HepG2 (cell line): Measurements from ENCODE around the gene RABIF. TPM values are rescaled to one million over a fixed set of nuclear protein-coding genes. Genes with fewer than 3 reads are reported as not detected.

Experiments used
- ATAC-seq: fragments of 200-7000 bp; cut with Tn5 transposase; 3 replicates; pipeline ENCODE4 v1.9.1; 2020; ENCODE audit warnings: mild to moderate bottlenecking, moderate library complexity
- BruUV-seq: library from RNA; stranded (reverse); fragments of 400-500 nt; replicated peaks from 2 replicates; lab custom pipeline; 2021; lab: Mats Ljungman, UMichigan
- CTCF ChIA-PET: fragments of 300-600 bp; formaldehyde crosslinking; extraction: SDS; loops from one replicate; lab custom pipeline; 2021; ENCODE audit warnings: low total read pairs, inconsistent platforms, low intra/inter-chr PET ratio; lab: Yijun Ruan, JAX
- POLR2A ChIA-PET: fragments of 350-600 bp; sonication (Branson Sonifier 250); formaldehyde crosslinking; loops from one replicate; lab custom pipeline; 2020; ENCODE audit warnings: antibody characterized with exemption, inconsistent platforms; lab: Yijun Ruan, JAX
- DNase-seq: peaks from one replicate; pipeline ENCODE4 v3.0.0-alpha.2; 2015; ENCODE audit warnings: low spot score
- FAIRE-seq: peaks from 3 replicates; lab custom pipeline; 2011; peaks lifted over from hg19 to GRCh38; lab: Jason Lieb, UNC
- H2AFZ ChIP-seq: one replicate; pipeline ENCODE4 v1.6.1; 2011; ENCODE audit warnings: low read length, inconsistent platforms
- H3K27ac ChIP-seq: fragments of 300-600 bp; 3 replicates; pipeline ENCODE4 v1.8.0; 2011; ENCODE audit warnings: mixed run types, mild to moderate bottlenecking, mixed read lengths, low read length, inconsistent platforms; ENCODE audit not compliant: insufficient read depth; ENCODE audit errors: extremely low read length
- H3K27me3 ChIP-seq, 2 experiments: fragments of 200-600 bp in 1 of 2; 2 replicates in 1 of 2; 3 replicates in 1 of 2; pipeline versions ENCODE4 v1.6.0 to v1.8.0; 2011; ENCODE audit warnings: low read length in 2 of 2, mild to moderate bottlenecking in 2 of 2, moderate library complexity in 2 of 2, inconsistent platforms in 1 of 2; ENCODE audit not compliant: insufficient read depth in 2 of 2, control insufficient read depth in 1 of 2
- H3K36me3 ChIP-seq, 2 experiments: fragments of 200-600 bp in 1 of 2; replicated peaks in 1 of 2; 2 replicates in 1 of 2; 3 replicates in 1 of 2; pipeline versions ENCODE4 v1.5.1 to v1.8.0; 2011; ENCODE audit warnings: low read length in 2 of 2, inconsistent platforms in 1 of 2; ENCODE audit not compliant: insufficient read depth in 2 of 2, control insufficient read depth in 1 of 2
- H3K4me1 ChIP-seq: 2 replicates; pipeline ENCODE4 v1.5.1; 2012; ENCODE audit warnings: low read length, inconsistent platforms; ENCODE audit not compliant: insufficient read depth
- H3K4me2 ChIP-seq: 2 replicates; pipeline ENCODE4 v1.6.0; 2011; ENCODE audit warnings: low read depth, low read length, inconsistent platforms
- H3K4me3 ChIP-seq, 3 experiments: fragments of 200-600 bp in 1 of 3; sonication (generic), shearing (Covaris generic) in 1 of 3; replicated peaks in 1 of 3; 2 replicates each; pipeline ENCODE4 v1.5.1; 2011 to 2016; ENCODE audit warnings: low read length in 3 of 3, inconsistent platforms in 2 of 3, low read depth in 2 of 3, mild to moderate bottlenecking in 2 of 3, control low read depth in 1 of 3, mixed read lengths in 1 of 3; ENCODE audit not compliant: insufficient read depth in 1 of 3
- H3K79me2 ChIP-seq: one replicate; pipeline ENCODE4 v1.6.1; 2011; ENCODE audit warnings: low read length, inconsistent platforms; ENCODE audit not compliant: insufficient read depth
- H3K9ac ChIP-seq: 2 replicates; pipeline ENCODE4 v1.6.0; 2011; ENCODE audit warnings: mild to moderate bottlenecking, low read depth, low read length, inconsistent platforms; ENCODE audit not compliant: insufficient read depth
- H3K9me3 ChIP-seq: 2 replicates; pipeline ENCODE4 v1.5.1; 2012; ENCODE audit warnings: mild to moderate bottlenecking, low read length
- H4K20me1 ChIP-seq: 2 replicates; pipeline ENCODE4 v1.6.0; 2011; ENCODE audit warnings: inconsistent platforms, mild to moderate bottlenecking, low read length, moderate library complexity; ENCODE audit not compliant: insufficient read depth
- GMEB2 ChIP-seq: IDR thresholded peaks from 2 replicates; pipeline ENCODE4 v1.6.1; 2016; ENCODE audit warnings: missing biosample characterization, missing genetic modification reagents, low read depth
- IKZF1 ChIP-seq: fragments of 450-650 bp; IDR thresholded peaks from 2 replicates; pipeline ENCODE4 v1.7.1; 2016
- KLF16 ChIP-seq, 2 experiments: sonication (generic) in 1 of 2; formaldehyde crosslinking in 1 of 2; IDR thresholded peaks; 2 replicates each; pipeline versions ENCODE4 v1.6.1 to v1.8.0; 2016 to 2023; ENCODE audit warnings: missing genetic modification reagents in 2 of 2, missing compliant biosample characterization in 1 of 2
- NFIC ChIP-seq: IDR thresholded peaks from 2 replicates; pipeline ENCODE4 v1.6.1; 2012; ENCODE audit warnings: mild to moderate bottlenecking, low read length, inconsistent platforms
- NR1H2 ChIP-seq: sonication (generic); formaldehyde crosslinking; IDR thresholded peaks from 2 replicates; pipeline ENCODE4 v1.8.1; 2022; ENCODE audit warnings: low read depth, missing genetic modification reagents, borderline replicate concordance
- RBM22 ChIP-seq: fragments of 200-400 bp; formaldehyde crosslinking; optimal IDR thresholded peaks from 2 replicates; pipeline ENCODE3; 2017; ENCODE audit warnings: mild to moderate bottlenecking, low read length, moderate library complexity
- SNRNP70 ChIP-seq: fragments of 200-400 bp; formaldehyde crosslinking; IDR thresholded peaks from 2 replicates; pipeline ENCODE4 v1.6.1; 2017; ENCODE audit warnings: mild to moderate bottlenecking, low read depth, low read length, moderate library complexity
- TMF1 ChIP-seq: sonication (generic); formaldehyde crosslinking; IDR thresholded peaks from 2 replicates; pipeline ENCODE4 v1.8.1; 2022; ENCODE audit warnings: low read depth, missing genetic modification reagents
- ZNF101 ChIP-seq: sonication (generic); formaldehyde crosslinking; IDR thresholded peaks from 2 replicates; pipeline ENCODE4 v1.4.0; 2020; ENCODE audit warnings: mild to moderate bottlenecking, low read depth, missing genetic modification reagents, borderline replicate concordance
- ZNF333 ChIP-seq: sonication (generic); formaldehyde crosslinking; IDR thresholded peaks from 2 replicates; pipeline ENCODE4 v1.4.0; 2020; ENCODE audit warnings: mild to moderate bottlenecking, missing genetic modification reagents, borderline replicate concordance
- ZNF644 ChIP-seq: IDR thresholded peaks from 2 replicates; pipeline ENCODE4 v1.6.1; 2016; ENCODE audit warnings: low read depth
- WGBS: methylation state at CpG from one replicate; pipeline ENCODE4 v1.1.6; 2017; ENCODE audit warnings: low lambda C conversion rate; 5-methylcytosine and 5-hydroxymethylcytosine counted together
- in situ Hi-C: cut with HindIII; loops from 2 replicates; pipeline ENCODE4 v1.10.0; 2017; ENCODE audit warnings: low pct_unique_long_range_greater_than_20kb; ENCODE audit not compliant: extremely low pct_ligation_motif_present
- intact Hi-C: fragments of 100-400 bp; cut with micrococcal nuclease; formaldehyde crosslinking; loops from one replicate; pipeline ENCODE4 v1.10.0; 2022; ENCODE audit not compliant: unreplicated experiment
- polyA plus RNA-seq, 8 experiments: library from polyadenylated mRNA; depleted of rRNA in 3 of 8; stranded (reverse) in 7 of 8; unstranded in 1 of 8; fragments of >200 nt; fragmentation: Illumina TruSeq in 4 of 8; extraction: Trizol in 4 of 8; gene quantifications; 2 replicates each; pipeline versions ENCODE4 v1.2.1 to v1.2.3, GENCODE V29; 2011 to 2016; ENCODE audit warnings: low read depth in 4 of 8, missing spikeins in 1 of 8, mixed read lengths in 1 of 8; ENCODE audit not compliant: insufficient read depth in 1 of 8
- total RNA-seq, 5 experiments: library from RNA; depleted of rRNA; stranded (reverse); fragments of >200 nt; fragmentation: Illumina TruSeq; extraction: Trizol; gene quantifications; 2 replicates each; pipeline ENCODE4 v1.2.3, GENCODE V29; 2016; ENCODE audit warnings: low read depth in 1 of 5
- TF ChIP-seq, protein P1 (sequence below): sonication (generic); formaldehyde crosslinking; IDR thresholded peaks from 2 replicates; pipeline ENCODE4 v1.4.0; 2020; ENCODE audit warnings: missing genetic modification reagents

The RABIF gene
- total and polyA plus RNA-seq, 2 of the 13 experiments (the other 11 are each of a cell fraction or from before 2014, with no cell fraction given), result 7.6 to 8.3 TPM

DNA sequence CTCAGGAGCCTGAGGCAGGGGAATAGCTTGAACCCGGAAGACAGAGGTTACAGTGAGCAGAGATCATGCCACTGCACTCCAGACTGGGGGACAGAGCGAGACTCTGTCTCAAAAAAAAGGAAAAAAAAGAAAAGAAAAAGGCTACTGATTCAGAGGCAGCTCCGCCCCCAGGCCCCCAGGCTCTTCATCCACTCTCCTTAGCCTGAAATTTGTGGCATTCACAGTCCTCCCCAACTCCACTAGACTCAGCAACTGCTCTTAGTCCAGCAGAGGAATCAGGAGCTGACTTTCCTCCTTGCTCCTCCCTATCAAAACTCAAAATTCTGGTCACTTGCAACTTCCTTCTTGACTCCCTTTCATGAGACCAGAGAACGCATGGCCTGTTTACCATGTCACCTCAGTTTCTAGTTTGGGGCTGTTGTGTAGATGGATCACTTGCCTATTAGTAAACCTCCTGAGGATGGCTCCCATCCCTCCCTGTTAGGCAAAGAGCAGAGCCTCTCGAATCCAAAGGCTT, 51.1 kb downstream of the RABIF start (continued):
- TF ChIP-seq ZNF333 (CRISPR knock-in tag) (no peak), ZNF101 (CRISPR knock-in tag) (no peak)

DNA sequence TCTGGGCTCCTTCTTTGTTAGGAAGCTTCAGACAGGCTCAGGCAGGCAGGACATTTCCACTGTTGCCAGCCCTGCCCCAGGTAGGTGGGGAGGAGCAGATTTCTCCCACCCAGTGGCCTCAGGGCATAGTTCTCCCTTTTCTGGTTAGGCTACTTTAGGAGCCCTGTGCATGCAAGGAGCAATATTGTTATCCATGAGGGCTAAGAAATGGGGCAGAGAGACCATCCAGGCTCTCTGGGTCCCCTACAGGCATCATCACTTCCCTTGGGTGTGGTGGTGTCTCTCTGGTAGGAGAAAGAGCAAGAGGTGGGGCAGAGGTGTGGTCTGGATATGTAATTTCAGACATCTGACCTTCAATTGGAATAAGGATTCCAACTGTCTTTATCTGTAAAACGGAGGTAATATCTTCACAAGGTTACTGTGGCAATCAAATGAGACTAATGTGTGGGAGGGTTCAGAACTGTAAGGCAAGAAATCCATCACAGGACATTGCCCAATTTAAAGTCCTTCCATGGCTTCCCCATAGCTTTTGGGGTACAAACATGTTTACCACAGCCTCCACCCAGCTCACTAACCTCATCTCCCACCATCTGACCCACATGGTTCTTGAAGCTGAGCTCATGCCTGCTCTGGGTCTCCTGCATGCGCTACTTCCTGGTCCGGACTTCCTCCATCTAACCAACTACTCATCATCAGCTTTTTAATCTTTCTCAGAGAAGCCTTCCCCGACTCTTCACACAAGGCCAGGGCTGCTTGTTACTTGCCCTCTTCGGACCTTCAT, 52.1 kb downstream of the RABIF start:
- H3K4me1 ChIP-seq, result no peaks in the 10 kb centered on the region
- no TSS peak for BruUV-seq
- H4K20me1 ChIP-seq, result no peaks in the 10 kb centered on the region
- no peak overlapping the region for H3K4me3 ChIP-seq
- 43% methylated on average over 5 of the region's 5 CpGs for WGBS
- in situ Hi-C loops, result no loop called here
- H3K36me3 ChIP-seq, result no peaks in the 10 kb centered on the region
- ChIA-PET CTCF (no interaction called here), POLR2A (no interaction called here)
- 0 out of 3 replicates have a peak, but pooled peaks have one; percentile 19 for ATAC-seq
- no peak overlapping the region for H3K9ac ChIP-seq
- no peak for TF ChIP-seq SNRNP70
- TF ChIP-seq KLF16 (CRISPR knock-in tag; IDR thresholded peaks at IDR 0.05), result no peak
- TF ChIP-seq IKZF1, result no peak
- no peak for TF ChIP-seq ZNF644 (CRISPR knock-in tag)
- TF ChIP-seq GMEB2 (CRISPR knock-in tag), result no peak
- TF ChIP-seq NFIC, result no peak
- TF ChIP-seq, protein P1, sequence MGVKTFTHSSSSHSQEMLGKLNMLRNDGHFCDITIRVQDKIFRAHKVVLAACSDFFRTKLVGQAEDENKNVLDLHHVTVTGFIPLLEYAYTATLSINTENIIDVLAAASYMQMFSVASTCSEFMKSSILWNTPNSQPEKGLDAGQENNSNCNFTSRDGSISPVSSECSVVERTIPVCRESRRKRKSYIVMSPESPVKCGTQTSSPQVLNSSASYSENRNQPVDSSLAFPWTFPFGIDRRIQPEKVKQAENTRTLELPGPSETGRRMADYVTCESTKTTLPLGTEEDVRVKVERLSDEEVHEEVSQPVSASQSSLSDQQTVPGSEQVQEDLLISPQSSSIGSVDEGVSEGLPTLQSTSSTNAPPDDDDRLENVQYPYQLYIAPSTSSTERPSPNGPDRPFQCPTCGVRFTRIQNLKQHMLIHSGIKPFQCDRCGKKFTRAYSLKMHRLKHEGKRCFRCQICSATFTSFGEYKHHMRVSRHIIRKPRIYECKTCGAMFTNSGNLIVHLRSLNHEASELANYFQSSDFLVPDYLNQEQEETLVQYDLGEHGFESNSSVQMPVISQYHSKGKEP, result no peak
- TF ChIP-seq RBM22, result no peak
- no peak for TF ChIP-seq NR1H2 (CRISPR knock-in tag)
- TF ChIP-seq TMF1 (CRISPR knock-in tag), result no peak
- H3K79me2 ChIP-seq, result no peaks in the 10 kb centered on the region
- intact Hi-C loops, result no loop called here
- H3K4me2 ChIP-seq, result no peak overlapping the region
- peaks cover 0 to 4% of the 10 kb centered on the region in 2 experiments; a peak in 1 of 5 replicates for H3K27me3 ChIP-seq
- no peaks in the 10 kb centered on the region for H3K9me3 ChIP-seq
- no peak overlapping the region for H2AFZ ChIP-seq
- no peak for FAIRE-seq
- H3K27ac ChIP-seq, result no peak overlapping the region
- DNase-seq, result no peak
